T-helper 22 cell (primary cell): ENCODE measurements around the gene ACP5.
A peak's percentile ranks its signal among the peaks of the same experiment; 100 is the strongest.
"Not testable (repeated sequence)": the region's sequence is repeated elsewhere in the genome, so short reads cannot be mapped to it uniquely, and the experiment has no call there.

Source experiments
- DNase-seq: peaks from one replicate; pipeline ENCODE4 v3.0.0-alpha.2; 2020; ENCODE audit warnings: low read depth

The ACP5 gene

DNA sequence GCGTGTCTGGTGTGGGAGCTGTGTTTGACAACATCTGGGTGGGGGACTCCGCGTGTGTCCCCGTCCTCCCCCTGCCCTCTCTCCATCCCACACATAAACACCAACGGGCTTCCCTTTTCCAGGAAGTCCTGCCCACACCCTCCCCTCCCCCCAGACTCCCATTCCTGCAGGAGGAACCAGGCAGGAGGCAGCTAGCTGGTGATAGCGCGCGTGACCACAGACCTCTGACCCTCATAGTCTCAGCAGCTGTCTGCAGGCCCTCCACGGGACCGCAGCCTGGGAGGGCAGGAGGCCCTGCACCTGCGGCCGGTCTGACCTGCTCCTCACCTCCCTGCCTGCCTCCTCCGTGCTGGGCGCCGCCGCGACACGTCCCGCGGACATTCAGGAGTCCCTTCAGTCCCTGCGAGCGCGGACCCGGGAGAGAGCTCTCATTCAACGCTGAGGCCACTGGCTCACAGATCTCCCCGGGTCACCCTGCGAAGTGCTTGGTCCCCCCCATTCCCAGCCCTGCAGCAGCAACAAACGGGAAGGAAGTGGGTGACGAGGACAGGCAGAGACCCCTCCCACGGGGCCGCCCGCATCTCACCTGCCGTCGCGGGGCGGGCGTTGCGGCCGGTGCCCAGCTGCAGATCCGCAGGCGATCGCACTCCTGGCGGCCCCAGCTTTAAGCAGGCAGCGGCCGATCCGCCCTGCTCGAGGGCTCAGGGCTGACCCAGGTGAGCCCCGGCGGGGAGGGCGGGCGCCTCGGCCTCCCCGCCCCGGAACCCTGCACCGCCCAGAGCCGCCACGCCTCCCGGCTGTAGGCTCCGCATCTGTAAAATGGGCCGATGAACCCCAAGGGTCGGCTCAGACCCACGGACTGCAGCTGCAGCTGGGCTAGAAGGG, 1.1 kb upstream of the ACP5 start:
- DNase-seq: no peak

DNA sequence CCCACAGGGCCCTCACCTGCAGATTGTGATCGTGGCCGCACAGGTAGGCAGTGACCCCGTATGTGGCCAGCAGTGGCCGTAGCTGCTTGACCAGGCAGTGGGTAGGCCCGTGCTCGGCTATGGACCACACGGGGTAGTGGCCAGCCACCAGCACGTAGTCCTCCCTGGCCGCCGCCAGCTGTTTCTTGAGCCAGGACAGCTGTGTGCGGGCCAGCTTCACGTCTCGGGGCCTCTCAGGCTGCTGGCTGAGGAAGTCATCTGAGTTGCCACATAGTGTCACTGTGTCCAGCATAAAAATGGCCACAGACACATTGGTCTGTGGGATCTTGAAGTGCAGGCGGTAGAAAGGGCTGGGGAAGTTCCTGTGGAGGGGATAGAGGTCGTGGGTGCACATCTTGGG, 1.2 kb downstream of the ACP5 start:
- DNase-seq: no peak

DNA sequence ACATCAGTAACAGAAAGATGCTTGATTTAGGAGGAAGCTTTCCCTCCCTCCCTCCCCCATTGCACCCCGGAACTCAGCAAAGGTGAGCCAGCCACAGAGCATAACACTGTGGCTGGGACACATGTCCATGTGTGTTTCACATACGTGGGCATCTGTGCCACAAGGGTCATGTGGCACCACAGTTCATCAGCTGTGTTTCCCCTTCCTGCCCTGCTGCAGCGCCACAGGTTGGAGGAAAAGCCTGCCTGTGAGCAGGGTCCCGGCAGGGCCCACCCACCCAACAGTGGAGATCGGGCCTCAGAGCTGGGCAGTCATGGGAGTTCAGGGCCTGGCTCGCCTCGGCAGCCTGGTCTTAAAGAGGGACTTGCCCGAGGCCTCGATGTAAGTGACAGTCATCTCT, 2.8 kb downstream of the ACP5 start:
- no peak for DNase-seq

DNA sequence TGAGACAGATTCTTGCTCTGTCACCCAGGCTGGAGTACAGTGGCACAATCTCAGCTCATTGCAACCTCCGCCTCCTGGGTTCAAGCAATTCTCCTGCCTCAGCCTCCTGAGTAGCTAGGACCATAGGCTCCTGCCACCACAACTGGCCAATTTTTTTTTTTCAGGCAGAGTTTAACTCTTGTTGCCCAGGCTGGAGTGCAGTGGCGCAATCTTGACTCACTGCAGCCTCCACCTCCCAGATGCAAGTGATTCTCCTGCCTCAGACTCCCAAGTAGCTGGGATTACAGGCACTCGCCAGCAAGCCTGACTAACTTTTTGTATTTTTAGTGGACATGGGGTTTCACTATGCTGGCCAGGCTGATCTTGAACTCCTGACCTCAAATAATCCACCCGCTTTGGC, 3.7 kb downstream of the ACP5 start:
- not testable (repeated sequence) for DNase-seq

DNA sequence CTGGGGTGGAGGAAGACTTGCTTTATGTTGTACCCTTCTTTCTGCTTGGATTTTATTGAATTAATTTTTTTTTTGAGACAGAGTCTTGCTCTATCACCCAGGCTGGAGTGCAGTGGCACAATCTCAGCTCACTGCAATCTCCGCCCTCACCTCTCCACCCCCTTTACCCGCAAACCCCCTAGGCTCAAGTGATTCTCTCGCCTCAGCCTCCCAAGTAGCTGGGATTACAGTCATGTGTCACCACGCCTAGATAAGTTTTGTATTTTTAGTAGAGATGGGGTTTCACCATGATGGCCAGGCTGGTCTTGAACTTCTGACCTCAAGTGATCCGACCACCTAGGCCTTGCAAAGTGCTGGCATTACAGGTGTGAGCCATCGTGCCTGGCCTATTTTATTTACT, 4.1 kb downstream of the ACP5 start:
- DNase-seq: not testable (repeated sequence)

DNA sequence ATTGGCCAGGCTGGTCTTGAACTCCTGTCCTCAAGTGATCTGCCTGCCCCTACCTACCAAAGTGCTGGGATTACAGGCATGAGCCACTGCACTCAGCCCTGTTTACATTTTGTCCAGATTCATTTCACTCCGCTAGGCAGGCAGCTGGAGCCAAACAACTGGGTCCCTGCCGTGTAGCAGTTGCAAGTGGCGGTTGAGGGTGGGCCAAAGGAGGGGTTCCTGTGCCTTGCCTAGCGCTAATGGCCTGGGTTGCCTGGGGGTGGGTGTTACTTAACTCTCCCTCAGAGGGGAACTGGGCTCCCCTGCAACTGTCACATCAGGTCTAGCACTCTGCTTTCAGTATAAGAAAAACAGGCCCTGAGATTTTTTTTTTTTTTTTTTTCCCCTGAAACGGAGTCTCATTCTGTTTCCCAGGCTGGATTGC, 7.4 kb downstream of the ACP5 start:
- DNase-seq: no peak

DNA sequence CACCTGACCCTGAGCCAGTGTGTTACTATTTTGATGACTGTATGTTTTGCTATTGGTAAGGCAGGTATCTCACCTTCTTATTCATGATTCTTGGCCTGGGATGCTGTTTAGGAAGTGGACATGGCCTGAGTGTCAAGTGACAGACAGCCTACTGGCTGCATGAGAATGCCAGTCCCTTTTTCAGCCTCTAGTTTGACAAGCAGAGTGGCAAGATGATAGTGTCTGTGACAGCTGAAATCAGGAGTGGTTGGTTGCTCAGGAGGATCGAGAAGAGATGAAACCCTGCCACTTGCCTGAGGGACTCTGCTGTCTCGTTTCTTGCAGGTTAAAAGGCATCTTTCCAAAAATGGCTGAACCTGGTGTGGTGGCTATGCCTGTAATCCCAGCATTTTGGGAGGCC, 11.3 kb downstream of the ACP5 start:
- DNase-seq: no peak

DNA sequence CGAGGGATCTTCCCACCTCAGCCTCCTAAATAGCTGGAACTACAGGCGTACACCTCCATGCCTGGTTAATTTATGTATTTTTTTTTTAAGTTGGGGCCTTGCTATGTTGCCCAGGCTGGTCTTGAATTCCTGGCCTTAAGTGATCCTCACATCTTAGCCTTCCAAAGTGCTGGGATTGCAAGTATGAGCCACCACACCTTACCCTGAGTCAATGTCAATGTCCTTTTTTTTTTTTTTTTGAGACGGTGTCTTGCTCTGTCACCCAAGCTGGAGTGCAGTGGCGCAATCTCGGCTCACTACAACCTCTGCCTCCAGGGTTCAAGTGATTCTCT, 11.8 kb downstream of the ACP5 start:
- not testable (repeated sequence) for DNase-seq

DNA sequence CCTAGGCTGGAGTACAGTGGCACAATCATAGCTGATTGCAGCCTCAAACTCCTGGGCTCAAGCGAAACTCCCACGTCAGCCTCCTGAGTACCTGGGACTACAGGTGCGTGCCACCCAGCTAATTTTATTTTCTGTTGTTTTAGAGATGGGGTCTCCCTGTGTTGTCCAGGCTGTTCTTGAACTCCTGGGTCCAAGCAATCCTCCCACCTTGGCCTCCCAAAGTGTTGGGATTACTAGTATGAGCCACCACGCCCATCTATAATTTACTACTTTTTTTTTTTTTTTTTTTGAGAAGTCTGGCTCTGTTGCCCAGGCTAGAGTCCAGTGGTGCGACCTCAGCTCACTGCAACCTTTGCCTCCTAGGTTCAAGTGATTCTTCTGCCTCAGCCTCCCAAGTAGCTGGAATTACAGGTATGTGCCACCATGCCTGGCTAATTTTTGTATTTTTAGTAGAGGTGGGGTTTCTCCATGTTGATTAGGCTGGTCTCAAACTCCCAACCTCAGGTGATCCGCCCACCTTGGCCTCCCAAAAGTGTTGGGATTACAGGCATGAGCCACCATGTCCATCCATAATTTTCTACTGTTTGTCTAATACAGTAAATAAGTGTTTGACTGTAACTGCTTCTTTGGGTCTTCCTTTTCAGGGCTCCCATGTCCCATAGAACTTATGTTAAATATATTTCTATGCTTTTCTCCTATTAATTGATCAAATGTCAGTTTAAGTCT, 13.2 kb downstream of the ACP5 start:
- not testable (repeated sequence) for DNase-seq

DNA sequence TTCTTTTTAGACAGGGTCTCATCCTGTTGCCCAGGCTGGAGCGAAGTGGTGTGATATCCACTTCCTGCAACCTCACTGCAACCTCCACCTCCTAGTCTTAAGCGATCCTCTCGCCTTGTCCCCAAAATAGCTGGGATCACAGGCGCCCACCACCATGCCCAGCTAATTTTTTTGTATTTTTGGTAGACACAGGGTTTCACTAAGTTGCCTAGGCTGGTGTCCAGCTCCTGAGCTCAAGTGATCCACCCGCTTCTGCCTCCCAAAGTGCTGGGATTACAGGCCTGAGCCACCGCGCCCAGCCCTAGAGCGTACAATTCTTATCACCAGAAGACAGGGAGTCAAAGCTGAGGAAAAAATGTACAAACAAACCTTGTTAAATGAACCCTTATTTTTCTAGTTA, 13.9 kb downstream of the ACP5 start:
- DNase-seq: no peak

DNA sequence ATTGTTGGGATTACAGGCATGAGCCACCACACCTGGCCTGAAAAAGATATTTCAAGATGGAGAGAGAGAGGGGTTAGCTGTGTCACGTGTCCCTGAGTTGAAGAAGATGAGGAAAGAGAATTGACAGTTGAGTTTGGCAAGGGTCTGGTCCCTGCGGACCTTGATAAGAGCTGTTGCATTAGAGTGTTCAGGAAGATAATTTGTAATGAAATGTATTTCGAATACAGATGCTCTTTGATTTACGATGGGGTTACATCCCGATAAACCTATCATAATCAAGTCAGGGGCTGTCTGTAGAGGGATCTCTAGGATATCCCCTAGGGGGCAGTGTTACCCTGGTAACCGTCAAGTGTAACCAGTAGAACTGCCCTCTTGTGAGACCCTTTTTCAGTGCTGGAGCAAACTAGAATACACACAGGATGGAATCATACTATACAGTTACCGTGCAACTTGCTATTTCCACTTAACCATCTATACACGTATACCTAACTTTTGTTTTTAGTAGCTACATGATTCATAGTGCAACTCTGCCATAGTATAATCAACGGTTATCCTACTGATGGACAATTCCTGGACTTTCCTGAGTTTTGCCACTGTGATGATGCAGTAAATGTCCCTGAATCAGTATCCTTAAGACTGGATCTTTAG, 16.9 kb downstream of the ACP5 start:
- no peak for DNase-seq

DNA sequence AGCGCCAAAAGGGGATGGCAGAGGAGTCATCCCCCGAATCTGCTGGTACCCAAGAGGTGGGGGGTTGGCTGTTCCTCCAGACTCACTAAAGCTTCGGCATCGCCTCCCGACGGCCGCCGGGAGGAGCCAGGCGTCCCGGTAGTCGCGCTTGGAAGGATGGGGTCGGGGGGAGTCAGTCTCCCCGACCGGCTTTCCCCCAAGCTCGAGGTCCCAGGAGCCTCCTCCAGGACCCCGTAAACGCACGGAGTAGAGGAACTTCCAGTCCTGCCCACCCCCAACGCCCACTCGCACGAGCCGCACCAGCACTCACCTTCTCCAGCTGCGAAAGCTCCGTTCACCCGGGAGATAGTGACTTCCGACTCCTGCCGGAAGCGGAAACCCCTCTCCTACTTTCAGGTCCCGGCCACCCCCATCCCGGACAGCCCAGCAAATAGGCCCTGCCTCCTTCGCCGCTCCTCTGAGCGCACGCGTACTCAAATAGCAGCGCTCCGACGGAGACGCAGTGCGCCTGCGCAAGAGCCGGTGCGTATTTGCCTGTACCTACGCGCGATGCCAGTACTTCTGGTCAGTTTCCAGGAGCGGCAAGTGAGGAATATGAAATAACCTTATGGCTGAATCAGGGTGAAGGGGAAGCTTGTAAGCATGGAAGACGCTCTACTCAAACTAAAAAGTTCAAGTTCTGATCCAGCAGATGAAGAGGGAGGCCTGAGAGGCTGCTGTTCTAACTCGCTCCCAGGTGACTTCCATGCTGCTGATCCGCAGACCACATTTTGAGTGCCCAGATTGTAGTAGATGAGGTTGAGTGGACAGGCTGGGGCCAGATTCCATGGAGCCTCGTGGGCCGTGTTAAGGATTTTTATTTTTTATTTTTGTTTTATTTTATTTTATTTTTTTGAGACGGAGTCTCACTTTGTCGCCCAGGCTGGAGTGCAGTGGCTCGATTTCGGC, 18.3 kb downstream of the ACP5 start, which contains the start of gene ELOF1:
TSS of gene ELOF1 (minus strand) at position 350 of the 948 bp plus-strand sequence. CDS start 4,883 bp downstream, outside the sequence.
- DNase-seq: peak; percentile 94

DNA sequence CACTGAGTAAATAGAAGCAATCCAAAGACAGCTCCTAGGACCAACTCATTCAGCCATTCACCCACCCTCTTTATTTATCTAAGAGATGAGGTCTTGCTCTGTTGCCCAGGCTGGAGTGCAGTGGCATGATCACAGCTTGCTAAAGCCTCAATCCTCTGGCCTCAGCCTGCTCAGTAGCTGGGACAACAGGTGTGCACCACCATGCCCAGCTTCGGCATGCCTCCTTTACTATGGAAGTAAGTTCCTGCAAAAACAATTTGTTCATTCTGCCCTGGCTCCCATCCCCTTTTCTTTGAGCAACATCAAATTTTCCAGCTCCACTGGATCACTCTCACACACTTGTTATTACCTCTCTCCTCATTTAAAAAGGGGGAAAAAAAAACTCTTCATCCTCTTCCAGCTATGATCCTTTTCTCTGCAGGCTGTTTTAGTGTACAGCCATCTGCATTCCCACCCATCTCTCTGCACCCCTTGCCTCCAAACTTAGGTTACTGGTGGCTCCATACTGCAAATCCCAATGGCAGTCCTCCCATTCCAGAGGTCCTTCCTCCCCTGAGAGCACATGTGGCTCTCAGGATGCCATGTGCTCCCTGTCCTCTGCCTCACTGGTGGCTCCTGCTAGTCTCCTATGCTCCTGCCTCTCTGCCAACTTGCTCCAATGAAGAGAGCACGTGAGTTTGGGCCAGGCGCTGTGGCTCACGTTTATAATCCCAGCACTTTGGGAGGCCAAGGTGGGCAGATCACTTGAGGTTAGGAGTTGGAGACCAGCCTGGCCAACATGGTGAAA, 20.6 kb downstream of the ACP5 start:
- no peak for DNase-seq

DNA sequence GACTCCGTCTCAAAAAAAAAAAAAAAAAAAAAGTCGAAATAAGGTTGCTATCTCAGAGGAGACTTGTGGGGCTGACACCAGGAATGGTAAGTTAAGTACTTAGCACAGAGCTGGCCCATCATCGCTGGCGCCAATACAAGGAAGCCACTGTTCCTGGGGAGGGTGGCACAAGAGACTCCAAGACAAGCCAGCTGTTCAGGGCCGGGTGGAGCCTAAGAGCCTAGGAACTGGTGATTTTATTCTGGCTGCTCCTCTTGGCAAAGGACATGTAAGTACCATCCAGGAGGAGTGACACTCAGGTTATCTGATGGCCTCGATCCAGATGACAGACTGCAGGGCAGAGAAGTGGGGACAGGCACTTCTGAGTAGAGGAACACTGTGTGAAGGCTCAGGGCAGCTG, 22.2 kb downstream of the ACP5 start:
- no peak for DNase-seq

DNA sequence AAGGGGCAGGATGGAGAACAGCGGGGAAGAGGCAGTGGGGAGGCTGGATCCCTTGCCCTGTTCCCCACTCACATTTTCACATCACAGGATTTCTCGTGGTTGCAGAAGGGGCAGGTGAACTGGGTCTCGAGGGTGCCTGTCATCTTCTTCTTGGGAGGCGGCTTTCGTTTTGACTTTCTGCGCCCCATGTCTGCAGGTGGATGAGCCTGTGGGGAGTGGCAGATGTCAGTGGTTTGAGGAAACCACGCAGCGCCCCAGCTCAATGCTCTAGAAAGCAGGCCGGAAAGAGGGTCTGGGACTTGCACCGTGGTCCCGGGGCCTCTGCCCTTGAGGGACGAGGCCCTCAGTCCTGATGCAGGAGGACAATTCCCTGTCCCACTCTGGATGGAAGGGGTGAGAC, 23.3 kb downstream of the ACP5 start:
- DNase-seq: no peak

DNA sequence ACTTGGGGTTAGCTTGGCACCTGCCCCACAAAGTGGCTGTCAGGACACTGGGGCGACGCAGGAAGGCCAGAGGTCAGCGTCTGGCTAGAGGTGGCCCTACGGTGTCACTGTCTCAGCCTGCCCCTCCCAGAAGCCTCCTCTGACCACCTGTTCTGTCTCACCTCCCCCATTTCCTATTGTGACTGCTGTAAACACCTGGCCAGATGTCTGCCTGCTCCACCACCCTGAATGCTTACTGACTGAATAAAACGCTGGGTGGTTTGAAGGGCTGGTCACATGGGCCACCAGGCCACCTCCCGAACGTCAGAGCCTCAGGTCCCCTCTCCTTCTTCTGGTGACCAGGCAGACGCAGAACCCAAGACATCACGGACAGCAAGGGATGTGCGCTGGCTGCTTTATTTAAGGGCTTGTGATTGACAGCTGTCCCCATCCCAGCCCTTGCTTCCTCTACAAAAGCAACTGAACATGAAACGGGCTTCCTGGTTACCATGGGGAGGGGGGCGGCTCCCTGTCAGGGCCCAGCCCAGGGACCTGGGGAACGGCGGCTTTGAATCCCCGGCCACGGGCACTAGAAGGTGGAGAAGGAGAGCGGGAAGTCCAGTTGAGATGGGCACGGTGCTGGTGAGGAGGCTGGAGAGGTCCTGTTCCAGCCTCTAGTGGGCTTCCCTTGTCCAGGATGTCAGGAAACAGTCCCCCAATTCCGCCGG, 24.6 kb downstream of the ACP5 start:
- DNase-seq: no peak

DNA sequence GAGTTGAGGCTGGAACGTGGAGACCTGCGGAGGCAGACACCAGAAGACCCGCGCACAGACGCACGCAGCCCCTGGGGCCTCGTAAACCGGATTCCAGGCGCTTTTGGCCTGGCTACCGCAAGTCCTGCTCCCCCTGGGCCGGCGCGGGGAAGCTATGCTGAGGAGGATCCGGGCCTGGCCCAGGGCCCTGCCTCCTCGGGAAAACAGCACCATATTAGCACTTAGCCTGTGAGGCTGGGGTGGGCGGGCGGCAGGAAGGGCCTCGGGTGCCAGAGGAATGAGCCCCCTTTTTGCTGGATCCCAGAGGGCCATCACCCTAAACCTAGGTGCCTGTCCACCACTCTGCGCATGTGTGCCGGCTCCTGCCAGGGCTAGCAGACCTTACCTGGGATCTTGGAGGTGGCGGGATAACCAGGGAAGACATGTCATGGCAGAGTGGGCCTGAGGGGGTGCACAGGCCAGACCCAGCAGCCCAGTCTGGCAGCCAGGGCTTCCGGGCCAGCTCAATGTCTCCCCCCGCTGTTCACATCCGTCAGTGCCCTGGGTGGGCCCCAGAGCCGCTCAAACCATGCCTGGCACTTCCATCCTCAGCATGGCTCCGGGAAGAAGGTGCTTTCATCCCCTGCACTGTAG, 25.7 kb downstream of the ACP5 start:
- no peak for DNase-seq

DNA sequence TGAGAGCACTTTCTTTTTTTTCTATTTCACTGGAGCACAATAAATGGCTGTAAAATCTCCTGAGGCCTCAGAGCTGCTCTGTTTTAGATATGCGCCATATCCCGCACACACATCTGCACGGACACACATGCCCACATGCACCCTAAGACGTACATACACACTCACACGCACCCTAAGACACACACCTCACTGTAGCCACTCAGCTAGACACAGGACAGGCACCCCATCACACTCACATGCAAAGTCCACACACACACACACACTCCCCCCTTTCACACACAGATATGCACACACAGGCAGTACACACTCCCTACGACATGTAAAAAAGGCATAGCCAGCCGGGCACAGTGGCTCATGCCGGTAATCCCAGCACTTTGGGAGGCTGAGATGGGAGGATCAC, 27.2 kb downstream of the ACP5 start:
- DNase-seq: no peak

DNA sequence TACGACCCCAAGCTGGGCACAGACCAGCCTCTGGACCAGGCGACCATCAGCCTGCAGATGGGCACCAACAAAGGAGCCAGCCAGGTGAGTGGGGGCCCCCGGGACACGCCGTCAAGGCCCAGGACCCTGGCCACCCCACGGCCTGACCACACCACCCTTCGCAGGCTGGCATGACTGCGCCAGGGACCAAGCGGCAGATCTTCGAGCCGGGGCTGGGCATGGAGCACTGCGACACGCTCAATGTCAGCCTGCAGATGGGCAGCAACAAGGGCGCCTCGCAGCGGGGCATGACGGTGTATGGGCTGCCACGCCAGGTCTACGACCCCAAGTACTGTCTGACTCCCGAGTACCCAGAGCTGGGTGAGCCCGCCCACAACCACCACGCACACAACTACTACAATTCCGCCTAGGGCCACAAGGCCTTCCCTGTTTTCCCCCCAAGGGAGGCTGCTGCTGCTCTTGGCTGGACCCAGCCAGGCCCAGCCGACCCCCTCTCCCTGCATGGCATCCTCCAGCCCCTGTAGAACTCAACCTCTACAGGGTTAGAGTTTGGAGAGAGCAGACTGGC, 28.0 kb downstream of the ACP5 start:
- DNase-seq: no peak
